Testis (tissue), 3 donors: ENCODE data around the gene AGTR1. TPM values are rescaled to one million over a fixed set of nuclear protein-coding genes. Genes with fewer than 3 reads are reported as not detected.

Source experiments
- DNase-seq: peaks from one replicate; pipeline ENCODE4 v3.0.0-alpha.2; 2019
- H3K27ac ChIP-seq, 2 donors: fragments of 200-600 bp; sonication (generic); one replicate each; pipeline ENCODE4 v1.5.1; 2019
- H3K27me3 ChIP-seq: fragments of 200-600 bp; sonication (generic); one replicate; pipeline ENCODE4 v1.5.1; 2019
- H3K36me3 ChIP-seq: fragments of 200-600 bp; sonication (generic); one replicate; pipeline ENCODE4 v1.5.1; 2017; ENCODE audit warnings: low read depth; ENCODE audit errors: missing control alignments
- H3K4me1 ChIP-seq: fragments of 200-600 bp; sonication (generic); one replicate; pipeline ENCODE4 v1.5.1; 2019
- H3K4me3 ChIP-seq, 2 donors: fragments of 200-600 bp; sonication (generic); one replicate each; pipeline ENCODE4 v1.5.1; 2017 to 2019
- H3K9me3 ChIP-seq: fragments of 200-600 bp; sonication (generic); one replicate; pipeline ENCODE4 v1.5.1; 2017
- POLR2A ChIP-seq: fragments of 450-650 bp; IDR thresholded peaks from one replicate; pipeline ENCODE4 v1.6.1; 2017; ENCODE audit warnings: antibody characterized with exemption, mild to moderate bottlenecking, moderate library complexity
- WGBS, 2 donors: methylation state at CpG; one replicate each; pipeline ENCODE4 v1.1.5; 2018; 5-methylcytosine and 5-hydroxymethylcytosine counted together
- intact Hi-C: fragments of 100-400 bp; cut with DNase I; formaldehyde crosslinking; loops from one replicate; pipeline ENCODE4 v1.15.1; 2023; ENCODE audit warnings: low total_unique reads
- polyA plus RNA-seq: library from polyadenylated mRNA; stranded (reverse); fragments of 350-450 nt; fragmentation: Illumina TruSeq; extraction: RNeasy Lipid Tissue Mini Kit (QIAGEN cat#74804); gene quantifications from one replicate; pipeline ENCODE4 v1.2.3, GENCODE V29; 2014; ENCODE audit warnings: low read depth, low replicate concordance; ENCODE audit not compliant: insufficient read depth
- total RNA-seq, 2 donors: library from RNA; depleted of rRNA; stranded (reverse); fragments of >200 nt; gene quantifications; one replicate each; pipeline ENCODE4 v1.2.3, GENCODE V29; 2016
- TF ChIP-seq, protein P1 (sequence below), 3 experiments: fragments of 450-650 bp in 2 of 3; fragments of 200-600 bp in 1 of 3; sonication (generic) in 1 of 3; IDR thresholded peaks; one replicate each; pipeline ENCODE4 v1.5.1; 2016 to 2019; ENCODE audit warnings: antibody characterized with exemption in 3 of 3, mild to moderate bottlenecking in 2 of 3, moderate library complexity in 1 of 3

The AGTR1 gene
- total and polyA plus RNA-seq, 3 donors from 2014 or later = 4.4 to 7.6 (median 4.8) TPM

DNA sequence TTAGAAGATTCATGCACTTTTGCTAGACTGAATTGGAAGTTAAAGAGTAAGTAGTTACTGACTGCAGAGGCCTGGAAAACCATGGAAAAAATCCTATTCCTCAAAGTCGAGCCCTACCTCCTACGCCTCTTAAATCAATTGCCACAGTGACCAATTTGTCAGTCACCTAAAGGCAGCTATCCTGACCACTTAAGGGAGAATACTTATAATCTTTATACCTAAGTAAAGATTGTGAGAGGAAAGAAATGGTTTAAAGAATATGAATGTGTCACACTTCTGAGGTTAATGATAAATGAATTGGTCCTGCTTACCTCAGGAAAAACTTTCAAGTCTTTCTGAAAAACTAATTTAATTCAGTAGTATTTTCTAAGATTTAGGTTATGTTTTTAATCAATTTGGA is 42.6 kb downstream of the AGTR1 start:
- Histone ChIP-seq H3K27ac (no peak overlapping the region), H3K4me1 (no peaks in the 10 kb centered on the region), H3K9me3 (no peaks in the 10 kb centered on the region), H3K4me3 (no peak overlapping the region), H3K27me3 (no peaks in the 10 kb centered on the region), H3K36me3 (no peaks in the 10 kb centered on the region)
- intact Hi-C loops = no loop called here
- TF ChIP-seq, protein P1, sequence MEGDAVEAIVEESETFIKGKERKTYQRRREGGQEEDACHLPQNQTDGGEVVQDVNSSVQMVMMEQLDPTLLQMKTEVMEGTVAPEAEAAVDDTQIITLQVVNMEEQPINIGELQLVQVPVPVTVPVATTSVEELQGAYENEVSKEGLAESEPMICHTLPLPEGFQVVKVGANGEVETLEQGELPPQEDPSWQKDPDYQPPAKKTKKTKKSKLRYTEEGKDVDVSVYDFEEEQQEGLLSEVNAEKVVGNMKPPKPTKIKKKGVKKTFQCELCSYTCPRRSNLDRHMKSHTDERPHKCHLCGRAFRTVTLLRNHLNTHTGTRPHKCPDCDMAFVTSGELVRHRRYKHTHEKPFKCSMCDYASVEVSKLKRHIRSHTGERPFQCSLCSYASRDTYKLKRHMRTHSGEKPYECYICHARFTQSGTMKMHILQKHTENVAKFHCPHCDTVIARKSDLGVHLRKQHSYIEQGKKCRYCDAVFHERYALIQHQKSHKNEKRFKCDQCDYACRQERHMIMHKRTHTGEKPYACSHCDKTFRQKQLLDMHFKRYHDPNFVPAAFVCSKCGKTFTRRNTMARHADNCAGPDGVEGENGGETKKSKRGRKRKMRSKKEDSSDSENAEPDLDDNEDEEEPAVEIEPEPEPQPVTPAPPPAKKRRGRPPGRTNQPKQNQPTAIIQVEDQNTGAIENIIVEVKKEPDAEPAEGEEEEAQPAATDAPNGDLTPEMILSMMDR (IDR thresholded peaks at IDR 0.05) = no peak
- no peak for TF ChIP-seq POLR2A
- WGBS, 2 donors = 80 to 88% methylated on average over 2 of the region's 2 CpGs
- no peak for DNase-seq

DNA sequence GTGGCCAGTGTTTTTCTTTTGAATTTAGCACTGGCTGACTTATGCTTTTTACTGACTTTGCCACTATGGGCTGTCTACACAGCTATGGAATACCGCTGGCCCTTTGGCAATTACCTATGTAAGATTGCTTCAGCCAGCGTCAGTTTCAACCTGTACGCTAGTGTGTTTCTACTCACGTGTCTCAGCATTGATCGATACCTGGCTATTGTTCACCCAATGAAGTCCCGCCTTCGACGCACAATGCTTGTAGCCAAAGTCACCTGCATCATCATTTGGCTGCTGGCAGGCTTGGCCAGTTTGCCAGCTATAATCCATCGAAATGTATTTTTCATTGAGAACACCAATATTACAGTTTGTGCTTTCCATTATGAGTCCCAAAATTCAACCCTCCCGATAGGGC is 43.5 kb downstream of the AGTR1 start:
- no peak for DNase-seq
- no peaks in the 10 kb centered on the region for H3K27me3 ChIP-seq
- no peaks in the 10 kb centered on the region for H3K4me1 ChIP-seq
- 92 to 96% methylated on average over 10 of the region's 10 CpGs for WGBS, 2 donors
- TF ChIP-seq, protein P1 (IDR thresholded peaks at IDR 0.05) = no peak
- TF ChIP-seq POLR2A = no peak
- H3K4me3 ChIP-seq = no peak overlapping the region
- intact Hi-C loops = no loop called here
- no peaks in the 10 kb centered on the region for H3K9me3 ChIP-seq
- no peaks in the 10 kb centered on the region for H3K36me3 ChIP-seq
- no peak overlapping the region for H3K27ac ChIP-seq

DNA sequence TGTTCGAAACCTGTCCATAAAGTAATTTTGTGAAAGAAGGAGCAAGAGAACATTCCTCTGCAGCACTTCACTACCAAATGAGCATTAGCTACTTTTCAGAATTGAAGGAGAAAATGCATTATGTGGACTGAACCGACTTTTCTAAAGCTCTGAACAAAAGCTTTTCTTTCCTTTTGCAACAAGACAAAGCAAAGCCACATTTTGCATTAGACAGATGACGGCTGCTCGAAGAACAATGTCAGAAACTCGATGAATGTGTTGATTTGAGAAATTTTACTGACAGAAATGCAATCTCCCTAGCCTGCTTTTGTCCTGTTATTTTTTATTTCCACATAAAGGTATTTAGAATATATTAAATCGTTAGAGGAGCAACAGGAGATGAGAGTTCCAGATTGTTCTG is 44.4 kb downstream of the AGTR1 start:
- Histone ChIP-seq H3K4me3 (no peak overlapping the region), H3K4me1 (no peaks in the 10 kb centered on the region), H3K36me3 (no peaks in the 10 kb centered on the region), H3K27ac (no peak overlapping the region), H3K27me3 (no peaks in the 10 kb centered on the region), H3K9me3 (no peaks in the 10 kb centered on the region)
- no peak for DNase-seq
- TF ChIP-seq, protein P1 (IDR thresholded peaks at IDR 0.05) = no peak
- TF ChIP-seq POLR2A = no peak
- intact Hi-C loops = no loop called here
- 87 to 88% methylated on average over 6 of the region's 6 CpGs for WGBS, 2 donors

DNA sequence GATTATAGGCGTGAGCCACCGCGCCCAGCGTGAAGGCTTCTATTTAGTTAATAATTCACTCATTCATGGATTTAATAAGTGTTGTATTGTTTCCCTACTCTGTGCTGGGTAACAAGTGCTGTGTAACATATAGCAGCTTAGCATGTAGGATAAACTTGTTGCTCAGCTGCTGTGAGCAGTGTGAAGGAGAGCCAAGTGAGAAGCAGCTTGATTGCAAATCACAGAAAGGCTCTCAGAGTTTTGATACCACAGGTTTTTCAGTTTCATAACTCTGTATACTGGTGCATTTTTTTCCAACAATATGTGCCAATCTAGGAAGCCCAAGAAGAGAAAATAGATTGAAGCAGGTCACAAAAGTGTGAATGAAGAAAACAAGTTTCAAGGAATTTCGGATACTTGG is 48.4 kb downstream of the AGTR1 start:
- 98 to 100% methylated on average over 5 of the region's 5 CpGs for WGBS, 2 donors
- intact Hi-C loops = no loop called here
- H3K27ac ChIP-seq = no peak overlapping the region
- H3K4me1 ChIP-seq = no peaks in the 10 kb centered on the region
- no peaks in the 10 kb centered on the region for H3K36me3 ChIP-seq
- no peaks in the 10 kb centered on the region for H3K27me3 ChIP-seq
- TF ChIP-seq, protein P1 (IDR thresholded peaks at IDR 0.05) = no peak
- no peak for TF ChIP-seq POLR2A
- no peak overlapping the region for H3K4me3 ChIP-seq
- DNase-seq = no peak
- no peaks in the 10 kb centered on the region for H3K9me3 ChIP-seq

DNA sequence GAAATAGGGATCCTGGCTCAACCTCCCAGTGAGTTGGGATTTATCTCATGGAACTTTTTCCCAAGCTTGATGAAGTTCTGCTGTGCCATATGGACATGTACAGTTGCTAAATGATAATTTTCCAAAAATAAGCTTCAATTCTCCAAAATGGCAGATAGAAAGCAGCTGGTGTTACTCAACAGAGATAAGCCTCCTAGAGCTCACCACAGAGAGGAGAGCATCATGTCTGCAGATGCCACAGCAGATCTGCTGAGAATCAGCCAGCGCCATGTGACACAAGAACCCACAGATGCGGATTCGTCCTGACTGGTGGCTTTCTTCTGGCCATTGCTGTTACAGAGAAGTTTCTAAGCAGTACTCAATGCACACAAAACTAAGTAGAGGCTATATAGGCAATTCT is 50.6 kb downstream of the AGTR1 start:
- no peaks in the 10 kb centered on the region for H3K4me1 ChIP-seq
- intact Hi-C loops = no loop called here
- no peaks in the 10 kb centered on the region for H3K9me3 ChIP-seq
- no peak for DNase-seq
- no peaks in the 10 kb centered on the region for H3K27me3 ChIP-seq
- H3K27ac ChIP-seq = no peak overlapping the region
- H3K36me3 ChIP-seq = no peaks in the 10 kb centered on the region
- WGBS, 2 donors = 27 to 93% methylated on average over 3 of the region's 3 CpGs
- TF ChIP-seq POLR2A = no peak
- TF ChIP-seq, protein P1 (IDR thresholded peaks at IDR 0.05) = no peak
- H3K4me3 ChIP-seq = no peak overlapping the region
